22Rv1 (cell line): ENCODE data around the gene ACAT2.
"Not testable (repeated sequence)": the region's sequence is repeated elsewhere in the genome, so short reads cannot be mapped to it uniquely, and the experiment has no call there.

Experiments used
- H3K27ac ChIP-seq: fragments of 450-650 bp; 2 replicates; pipeline ENCODE4 v1.5.1; 2017
- CTCF ChIP-seq: fragments of 450-650 bp; IDR thresholded peaks from 2 replicates; pipeline ENCODE4 v1.5.1; 2017; ENCODE audit warnings: mild to moderate bottlenecking
- ZFX ChIP-seq: fragments of 450-650 bp; IDR thresholded peaks from 2 replicates; pipeline ENCODE4 v1.6.1; 2017; ENCODE audit warnings: antibody characterized with exemption, borderline replicate concordance

ACAT2 gene

DNA sequence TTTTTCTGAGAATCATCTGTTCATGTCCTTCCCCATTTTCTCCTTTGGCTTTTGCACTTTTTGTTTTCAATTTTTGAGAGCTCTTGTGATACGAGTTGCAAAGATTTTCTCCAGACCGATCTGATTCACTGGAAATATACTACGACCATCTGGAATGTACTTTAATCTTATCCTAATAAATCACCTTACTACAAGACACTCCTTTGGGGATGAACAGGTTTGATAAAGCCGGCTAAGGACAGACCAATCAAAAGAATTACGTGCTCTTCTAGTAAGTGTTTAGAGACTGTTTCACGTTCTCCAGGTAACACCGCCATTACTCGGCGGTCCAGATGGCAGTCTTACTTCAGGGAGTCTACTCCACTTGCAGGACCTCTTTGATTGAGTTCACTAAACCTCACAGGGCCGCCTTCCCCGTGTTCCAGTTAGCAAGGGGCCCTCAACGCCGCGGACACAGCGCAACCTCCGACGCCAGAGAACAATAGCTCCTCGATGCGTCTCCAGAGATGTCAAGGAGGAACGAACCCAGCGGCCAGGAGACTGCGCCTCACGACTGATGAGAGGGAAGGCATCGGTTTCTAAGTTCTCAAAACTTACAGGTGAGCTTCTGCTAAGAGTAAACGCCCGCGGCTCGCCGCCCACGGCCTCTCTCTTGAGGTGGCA, 35.5 kb upstream of the ACAT2 start:
- peak overlapping the region; percentile 94 for H3K27ac ChIP-seq
- TF ChIP-seq CTCF (no peak), ZFX (no peak)

DNA sequence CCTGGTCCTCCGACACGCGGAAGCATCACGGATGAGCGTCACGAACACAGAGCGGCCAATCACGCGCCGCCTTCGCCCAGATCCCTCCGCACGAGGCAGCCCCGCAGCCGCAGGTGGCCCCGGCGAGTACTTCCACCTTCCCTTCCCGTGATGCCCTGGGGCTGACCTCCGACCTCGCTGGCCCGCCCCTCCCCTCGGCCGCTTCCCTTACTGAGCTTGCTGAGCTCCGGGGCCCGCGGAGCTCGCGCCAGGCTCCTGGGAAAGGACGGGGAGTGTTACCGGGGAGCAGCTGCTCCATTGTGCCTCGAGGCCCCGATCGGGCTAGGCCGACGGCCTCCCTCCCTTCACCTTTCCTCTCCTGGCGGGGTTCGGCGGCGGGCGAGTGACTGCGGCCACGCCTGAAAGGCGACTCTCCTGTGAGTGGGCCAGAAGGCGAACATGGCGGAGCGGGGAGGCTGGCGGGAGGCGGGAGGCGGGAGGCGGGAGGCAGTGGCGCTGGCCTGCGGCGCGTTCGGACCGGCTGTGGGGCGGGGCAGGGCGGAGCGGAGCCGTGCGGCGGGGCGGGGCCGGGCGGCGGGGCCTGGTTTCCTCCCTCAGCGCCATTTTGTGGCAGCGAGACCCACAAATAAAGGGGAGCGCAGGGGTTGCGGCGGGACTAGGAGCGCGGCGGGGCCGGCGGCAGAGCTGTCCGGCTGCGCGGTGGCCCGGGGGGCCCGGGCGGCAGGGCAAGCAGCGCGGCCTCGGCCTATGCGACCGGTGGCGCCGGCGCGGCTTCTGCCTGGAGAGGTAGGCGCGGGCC, 34.7 kb upstream of the ACAT2 start, which contains the start of gene WTAP:
TSS of gene WTAP (plus strand) at position 589 of the 799 bp plus-strand sequence. CDS start 8,760 bp downstream, outside the sequence.
- TF ChIP-seq ZFX (no peak), CTCF (no peak)
- peak within 1 kb of the TSS; percentile 94 for H3K27ac ChIP-seq

- H3K27ac ChIP-seq: peak overlapping the region; percentile 94
- TF ChIP-seq CTCF (no peak), ZFX (no peak)
Observed at GRCh38 chr6:159727717-159728445, 34.0 kb upstream of the ACAT2 start.

GRCh38 chr6:159728531-159728964, 33.3 kb upstream of the ACAT2 start:
- peak overlapping the region; percentile 94 for H3K27ac ChIP-seq
- TF ChIP-seq CTCF (no peak), ZFX (no peak)

DNA sequence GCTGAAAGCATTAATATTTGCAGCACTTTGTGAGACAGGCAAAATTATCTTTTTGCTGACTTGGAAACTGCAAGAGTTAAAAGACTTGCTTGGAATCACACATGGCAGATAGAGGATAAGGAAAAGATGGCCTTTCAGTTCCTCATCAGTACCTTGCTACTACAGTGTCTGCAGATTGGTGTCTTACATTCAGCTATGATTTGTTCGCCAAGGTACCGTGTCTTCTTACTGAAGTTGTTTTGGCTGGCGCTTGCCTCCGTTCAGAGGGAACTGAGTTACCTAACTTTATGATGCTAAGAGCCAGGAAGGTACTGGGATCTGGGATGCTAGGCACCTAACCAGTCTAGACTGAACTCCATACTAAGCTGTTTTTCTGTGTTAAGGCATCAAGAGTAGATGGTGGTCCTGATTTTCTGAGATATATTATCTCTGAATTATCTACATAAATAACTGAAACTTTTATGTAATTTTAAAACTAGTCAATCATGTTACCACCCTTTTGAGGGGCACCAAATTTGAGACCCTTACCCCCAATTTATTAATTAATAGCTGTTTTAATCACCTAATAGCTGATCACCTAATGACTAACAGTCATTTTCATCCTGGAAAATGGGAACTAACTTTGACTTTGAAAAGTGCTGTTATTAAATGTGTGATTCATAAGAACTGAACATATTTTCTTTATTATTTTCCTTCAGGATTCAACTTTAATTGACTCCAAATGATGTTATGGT, 32.1 kb upstream of the ACAT2 start:
- TF ChIP-seq CTCF (no peak), ZFX (no peak)
- H3K27ac ChIP-seq: 0 out of 2 replicates have a peak overlapping the region, but pooled peaks have one; percentile 94

DNA sequence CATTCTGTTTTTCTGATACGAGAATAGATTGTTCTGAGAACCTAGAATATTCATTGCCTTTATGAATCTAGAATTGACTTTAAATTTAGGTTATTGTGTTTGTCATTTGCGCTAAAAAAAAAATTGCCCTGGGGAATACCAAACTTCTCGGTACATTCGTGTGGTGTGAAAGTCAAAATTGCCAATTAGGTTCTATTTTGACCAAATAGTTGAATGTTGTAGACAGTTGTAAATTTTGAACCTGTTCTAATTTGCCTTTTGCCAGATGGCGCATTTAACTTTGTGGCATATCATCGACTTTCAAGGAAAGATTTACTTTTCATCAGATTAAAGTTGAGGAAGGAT, 31.5 kb upstream of the ACAT2 start:
- no peak for TF ChIP-seq CTCF
- no peak overlapping the region for H3K27ac ChIP-seq

DNA sequence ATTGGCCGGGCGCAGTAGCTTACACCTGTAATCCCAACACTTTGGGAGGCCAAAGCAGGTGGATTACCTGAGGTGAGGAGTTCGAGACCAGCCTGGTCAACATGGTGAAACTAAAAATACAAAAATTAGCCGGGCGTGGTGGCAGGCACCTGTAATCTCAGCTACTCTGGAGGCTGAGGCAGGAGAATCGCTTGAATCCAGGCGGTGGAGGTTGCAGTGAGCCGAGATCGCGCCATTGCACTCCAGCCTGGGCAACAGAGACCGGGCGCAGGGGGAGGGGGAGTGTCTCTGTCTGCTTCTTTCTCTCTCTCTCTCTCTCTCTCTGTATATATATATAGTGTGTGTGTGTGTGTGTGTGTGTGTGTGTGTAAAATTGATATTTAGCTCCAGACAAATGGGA, 29.3 kb upstream of the ACAT2 start:
- not testable (repeated sequence) for H3K27ac ChIP-seq

DNA sequence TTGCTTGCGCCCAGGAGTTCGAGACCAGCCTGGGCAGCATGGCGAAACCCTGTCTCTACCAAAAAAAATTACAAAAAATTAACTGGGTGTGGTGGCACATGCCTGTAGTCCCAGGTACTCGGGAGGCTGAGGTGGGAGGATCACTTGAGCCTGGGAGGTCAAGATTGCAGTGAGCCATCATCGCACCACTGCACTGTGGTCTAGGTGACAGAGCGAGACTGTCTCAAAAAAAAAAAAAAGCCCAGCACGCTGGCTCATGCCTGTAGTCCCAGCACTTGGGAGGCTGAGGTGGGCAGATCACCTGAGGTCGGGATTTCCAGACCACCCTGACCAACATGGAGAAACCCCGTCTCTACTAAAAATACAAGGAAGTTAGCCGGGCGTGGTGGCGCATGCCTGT, 28.4 kb upstream of the ACAT2 start:
- not testable (repeated sequence) for H3K27ac ChIP-seq
